WTC11 (cell line): ENCODE data around the gene GPBP1L1. TPM values are rescaled to one million over a fixed set of nuclear protein-coding genes. Genes with fewer than 3 reads are reported as not detected.
"Not testable (repeated sequence)": the region's sequence is repeated elsewhere in the genome, so short reads cannot be mapped to it uniquely, and the experiment has no call there.

Experiments
- ATAC-seq: fragments of 200-7000 bp; cut with Tn5 transposase; 2 replicates; pipeline ENCODE4 v1.10.0; 2021; ENCODE audit warnings: mild to moderate bottlenecking, moderate library complexity
- CTCF ChIA-PET: fragments of 300-600 bp; sonication (Branson Sonifier 250); formaldehyde crosslinking; loops from one replicate; lab custom pipeline; 2021; ENCODE audit warnings: antibody characterized with exemption; lab: Charles Lee
- POLR2A ChIA-PET: fragments of 350-600 bp; sonication (Branson Sonifier 250); formaldehyde crosslinking; loops from one replicate; lab custom pipeline; 2021; ENCODE audit warnings: antibody characterized with exemption; lab: Charles Lee
- DNase-seq: peaks from one replicate; pipeline ENCODE4 v3.0.0; 2021; ENCODE audit warnings: low spot score
- H3K27ac Mint-ChIP-seq: 2 replicates; pipeline ENCODE4 v1.8.0; 2021; ENCODE audit warnings: mixed read lengths
- H3K27me3 Mint-ChIP-seq: 2 replicates; pipeline ENCODE4 v1.8.0; 2021; ENCODE audit warnings: low read depth, mild to moderate bottlenecking, moderate library complexity, mixed read lengths
- H3K36me3 Mint-ChIP-seq: 2 replicates; pipeline ENCODE4 v1.8.0; 2021; ENCODE audit warnings: mixed read lengths
- H3K4me1 Mint-ChIP-seq: 2 replicates; pipeline ENCODE4 v1.8.0; 2022; ENCODE audit warnings: mixed read lengths
- H3K4me3 Mint-ChIP-seq: 2 replicates; pipeline ENCODE4 v1.8.0; 2021; ENCODE audit warnings: mild to moderate bottlenecking, moderate library complexity, mixed read lengths
- H3K9me3 Mint-ChIP-seq: 2 replicates; pipeline ENCODE4 v1.8.0; 2021; ENCODE audit warnings: mixed read lengths
- CREM ChIP-seq: sonication (generic); formaldehyde crosslinking; IDR thresholded peaks from 2 replicates; pipeline ENCODE4 v1.8.1; 2022; ENCODE audit warnings: mild to moderate bottlenecking, missing genetic modification reagents, moderate library complexity
- CTCF ChIP-seq: fragments of 200-600 bp; IDR thresholded peaks from 2 replicates; pipeline ENCODE4 v1.8.0; 2022; ENCODE audit warnings: antibody characterized with exemption
- E2F1 ChIP-seq: sonication (generic); formaldehyde crosslinking; IDR thresholded peaks from 2 replicates; pipeline ENCODE4 v1.8.0; 2022; ENCODE audit warnings: mild to moderate bottlenecking, missing genetic modification reagents
- ELF4 ChIP-seq: sonication (generic); formaldehyde crosslinking; IDR thresholded peaks from 2 replicates; pipeline ENCODE4 v1.8.1; 2022; ENCODE audit warnings: low read depth, mild to moderate bottlenecking, moderate library complexity, missing genetic modification reagents
- IRF1 ChIP-seq: sonication (generic); formaldehyde crosslinking; IDR thresholded peaks from 2 replicates; pipeline ENCODE4 v1.8.0; 2023; ENCODE audit warnings: missing genetic modification reagents
- MLX ChIP-seq: sonication (generic); formaldehyde crosslinking; IDR thresholded peaks from 2 replicates; pipeline ENCODE4 v1.8.1; 2023; ENCODE audit warnings: mild to moderate bottlenecking, missing genetic modification reagents, moderate library complexity
- MXD4 ChIP-seq: fragments of 250-450 bp; sonication (Bioruptor Pico); IDR thresholded peaks from 2 replicates; pipeline ENCODE4 v1.8.0; 2021; ENCODE audit warnings: mild to moderate bottlenecking, moderate library complexity, borderline replicate concordance
- NFATC4 ChIP-seq: fragments of 250-450 bp; sonication (Bioruptor Pico); IDR thresholded peaks from 2 replicates; pipeline ENCODE4 v1.9.0; 2021; ENCODE audit warnings: mild to moderate bottlenecking
- RORB ChIP-seq: fragments of 250-450 bp; sonication (Bioruptor Pico); IDR thresholded peaks from 2 replicates; pipeline ENCODE4 v1.9.0; 2021; ENCODE audit warnings: mild to moderate bottlenecking
- SMAD4 ChIP-seq: sonication (generic); formaldehyde crosslinking; IDR thresholded peaks from 2 replicates; pipeline ENCODE4 v1.8.0; 2022; ENCODE audit warnings: mild to moderate bottlenecking, missing genetic modification reagents
- STAT6 ChIP-seq: sonication (generic); formaldehyde crosslinking; conservative IDR thresholded peaks from 2 replicates; pipeline ENCODE4 v1.8.1; 2023; ENCODE audit warnings: mild to moderate bottlenecking, low read depth, missing genetic modification reagents, moderate library complexity
- TCF7 ChIP-seq: sonication (generic); formaldehyde crosslinking; IDR thresholded peaks from 2 replicates; pipeline ENCODE4 v1.8.0; 2022; ENCODE audit warnings: mild to moderate bottlenecking, low read depth, missing genetic modification reagents, moderate library complexity
- ZNF138 ChIP-seq: sonication (generic); formaldehyde crosslinking; conservative IDR thresholded peaks from 2 replicates; pipeline ENCODE4 v1.8.1; 2022; ENCODE audit warnings: mild to moderate bottlenecking, moderate library complexity, missing genetic modification reagents
- ZNF219 ChIP-seq: sonication (generic); formaldehyde crosslinking; IDR thresholded peaks from 2 replicates; pipeline ENCODE4 v1.8.0; 2023; ENCODE audit warnings: missing genetic modification reagents, mild to moderate bottlenecking, borderline replicate concordance
- ZNF263 ChIP-seq: sonication (generic); formaldehyde crosslinking; IDR thresholded peaks from 2 replicates; pipeline ENCODE4 v1.8.1; 2022; ENCODE audit warnings: low read depth, mild to moderate bottlenecking, moderate library complexity, missing genetic modification reagents
- ZNF532 ChIP-seq: fragments of 250-450 bp; sonication (Bioruptor Pico); IDR thresholded peaks from 2 replicates; pipeline ENCODE4 v1.9.0; 2021; ENCODE audit warnings: mild to moderate bottlenecking, borderline replicate concordance
- ZNF671 ChIP-seq: fragments of 250-450 bp; sonication (Bioruptor Pico); IDR thresholded peaks from 2 replicates; pipeline ENCODE4 v1.8.0; 2021; ENCODE audit warnings: mild to moderate bottlenecking
- total RNA-seq: library from RNA; stranded (reverse); gene quantifications from 3 replicates; pipeline ENCODE4 v1.2.3, GENCODE V29; 2021

Gene GPBP1L1
- total RNA-seq, 1 experiment from 2014 or later = 126 TPM

GRCh38 chr1:45721207-45721606 is 34.9 kb upstream of the GPBP1L1 start (continued):
- TF ChIP-seq ZNF532 (CRISPR knock-in tag) = no peak
- TF ChIP-seq IRF1 = no peak
- TF ChIP-seq SMAD4 = no peak
- no peak for TF ChIP-seq ZNF263

GRCh38 chr1:45718289-45718688 is 32.0 kb upstream of the GPBP1L1 start:
- no peak for TF ChIP-seq SMAD4
- TF ChIP-seq MXD4 = no peak
- no peak for TF ChIP-seq ELF4 (CRISPR knock-in tag)
- no peak for TF ChIP-seq RORB (CRISPR knock-in tag)
- TF ChIP-seq STAT6 (CRISPR knock-in tag) = no peak
- TF ChIP-seq CREM (CRISPR knock-in tag) = no peak
- no peak for TF ChIP-seq ZNF263
- TF ChIP-seq TCF7 (CRISPR knock-in tag) = no peak
- no peak for TF ChIP-seq CTCF
- no peak for TF ChIP-seq ZNF138 (CRISPR knock-in tag)
- no peak for TF ChIP-seq NFATC4 (CRISPR knock-in tag)
- TF ChIP-seq ZNF219 = no peak
- no peak for TF ChIP-seq MLX
- no peak for TF ChIP-seq ZNF671 (CRISPR knock-in tag)
- no peak for TF ChIP-seq E2F1 (CRISPR knock-in tag)
- ATAC-seq (no peak), DNase-seq (peak; percentile 19)
- Mint-ChIP-seq H3K4me1 (no peaks in the 10 kb centered on the region), H3K27me3 (no peaks in the 10 kb centered on the region), H3K36me3 (0 out of 2 replicates have a peak, but pooled peaks cover under 1% of the 10 kb centered on the region), H3K9me3 (peaks cover 5% of the 10 kb centered on the region), H3K27ac (no peak overlapping the region), H3K4me3 (no peak overlapping the region)
- CTCF ChIA-PET = no interaction called here
- POLR2A ChIA-PET = no interaction called here

GRCh38 chr1:45717386-45717785 is 31.1 kb upstream of the GPBP1L1 start:
- H3K27ac Mint-ChIP-seq, POLR2A ChIA-PET, H3K4me3 Mint-ChIP-seq, H3K36me3 Mint-ChIP-seq, H3K4me1 Mint-ChIP-seq, H3K9me3 Mint-ChIP-seq, DNase-seq, H3K27me3 Mint-ChIP-seq, ATAC-seq: not testable (repeated sequence)
- CTCF ChIA-PET = interaction anchor here (0.5 kb wide), 1 partner anchor 9 kb away, joined by 3 read pairs; no protein-coding TSS in a partner anchor
